Ishikawa (cell line): ENCODE results near the gene RPS23.

ENCODE experiments used
- CEBPB ChIP-seq: IDR thresholded peaks from 2 replicates; pipeline ENCODE4 v1.6.1; 2012
- EP300 ChIP-seq: IDR thresholded peaks from 2 replicates; pipeline ENCODE4 v1.6.1; 2012; ENCODE audit warnings: borderline replicate concordance
- FOXM1 ChIP-seq: IDR thresholded peaks from 2 replicates; pipeline ENCODE4 v1.6.1; 2012; ENCODE audit warnings: low read depth, borderline replicate concordance
- NFIC ChIP-seq: IDR thresholded peaks from 2 replicates; pipeline ENCODE4 v1.6.1; 2012
- RAD21 ChIP-seq: IDR thresholded peaks from 2 replicates; pipeline ENCODE4 v1.6.1; 2012; ENCODE audit warnings: low read depth
- TAF1 ChIP-seq: IDR thresholded peaks from 2 replicates; pipeline ENCODE4 v1.6.1; 2012; ENCODE audit warnings: low read depth, mild to moderate bottlenecking
- TCF12 ChIP-seq: IDR thresholded peaks from 2 replicates; pipeline ENCODE4 v1.6.1; 2012; ENCODE audit warnings: low read depth
- TEAD4 ChIP-seq: IDR thresholded peaks from 2 replicates; pipeline ENCODE4 v1.6.1; 2012
- YY1 ChIP-seq: IDR thresholded peaks from 2 replicates; pipeline ENCODE4 v1.6.1; 2012; ENCODE audit warnings: low read depth
- ZBTB7A ChIP-seq: IDR thresholded peaks from 2 replicates; pipeline ENCODE4 v1.6.1; 2012; ENCODE audit warnings: low read depth
- TF ChIP-seq, protein P1 (sequence below): IDR thresholded peaks from 2 replicates; pipeline ENCODE4 v1.6.1; 2012; ENCODE audit warnings: low read depth, mild to moderate bottlenecking
- TF ChIP-seq, protein P2 (sequence below): IDR thresholded peaks from 2 replicates; pipeline ENCODE4 v1.6.1; 2012
- TF ChIP-seq, protein P3 (sequence below): IDR thresholded peaks from 2 replicates; pipeline ENCODE4 v1.6.1; 2012

DNA sequence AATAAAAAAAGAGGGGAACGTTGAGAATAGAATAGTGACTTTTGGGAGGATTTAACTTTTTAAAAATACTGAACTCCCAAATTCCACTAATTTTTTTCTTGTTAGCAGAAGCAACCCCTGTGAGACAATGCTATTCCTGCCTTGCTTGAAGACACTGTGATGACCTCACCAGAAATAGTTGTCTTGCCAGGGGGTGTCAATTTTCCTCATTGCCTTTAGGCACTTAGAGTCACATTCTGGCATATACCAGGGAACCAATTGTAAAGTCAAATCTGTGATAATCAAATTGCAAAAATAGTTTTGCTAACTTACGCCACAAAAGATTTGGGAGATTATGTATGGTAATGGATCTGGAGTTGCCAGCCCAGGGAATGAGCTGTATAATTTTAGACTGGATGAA lies 42.8 kb upstream of the RPS23 start:
- TF ChIP-seq TEAD4 = no peak
- TF ChIP-seq EP300 = no peak
- no peak for TF ChIP-seq RAD21
- TF ChIP-seq, protein P1, sequence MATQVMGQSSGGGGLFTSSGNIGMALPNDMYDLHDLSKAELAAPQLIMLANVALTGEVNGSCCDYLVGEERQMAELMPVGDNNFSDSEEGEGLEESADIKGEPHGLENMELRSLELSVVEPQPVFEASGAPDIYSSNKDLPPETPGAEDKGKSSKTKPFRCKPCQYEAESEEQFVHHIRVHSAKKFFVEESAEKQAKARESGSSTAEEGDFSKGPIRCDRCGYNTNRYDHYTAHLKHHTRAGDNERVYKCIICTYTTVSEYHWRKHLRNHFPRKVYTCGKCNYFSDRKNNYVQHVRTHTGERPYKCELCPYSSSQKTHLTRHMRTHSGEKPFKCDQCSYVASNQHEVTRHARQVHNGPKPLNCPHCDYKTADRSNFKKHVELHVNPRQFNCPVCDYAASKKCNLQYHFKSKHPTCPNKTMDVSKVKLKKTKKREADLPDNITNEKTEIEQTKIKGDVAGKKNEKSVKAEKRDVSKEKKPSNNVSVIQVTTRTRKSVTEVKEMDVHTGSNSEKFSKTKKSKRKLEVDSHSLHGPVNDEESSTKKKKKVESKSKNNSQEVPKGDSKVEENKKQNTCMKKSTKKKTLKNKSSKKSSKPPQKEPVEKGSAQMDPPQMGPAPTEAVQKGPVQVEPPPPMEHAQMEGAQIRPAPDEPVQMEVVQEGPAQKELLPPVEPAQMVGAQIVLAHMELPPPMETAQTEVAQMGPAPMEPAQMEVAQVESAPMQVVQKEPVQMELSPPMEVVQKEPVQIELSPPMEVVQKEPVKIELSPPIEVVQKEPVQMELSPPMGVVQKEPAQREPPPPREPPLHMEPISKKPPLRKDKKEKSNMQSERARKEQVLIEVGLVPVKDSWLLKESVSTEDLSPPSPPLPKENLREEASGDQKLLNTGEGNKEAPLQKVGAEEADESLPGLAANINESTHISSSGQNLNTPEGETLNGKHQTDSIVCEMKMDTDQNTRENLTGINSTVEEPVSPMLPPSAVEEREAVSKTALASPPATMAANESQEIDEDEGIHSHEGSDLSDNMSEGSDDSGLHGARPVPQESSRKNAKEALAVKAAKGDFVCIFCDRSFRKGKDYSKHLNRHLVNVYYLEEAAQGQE = no peak
- TF ChIP-seq CEBPB = no peak
- TF ChIP-seq NFIC = no peak
- no peak for TF ChIP-seq TAF1
- no peak for TF ChIP-seq YY1
- TF ChIP-seq, protein P2, sequence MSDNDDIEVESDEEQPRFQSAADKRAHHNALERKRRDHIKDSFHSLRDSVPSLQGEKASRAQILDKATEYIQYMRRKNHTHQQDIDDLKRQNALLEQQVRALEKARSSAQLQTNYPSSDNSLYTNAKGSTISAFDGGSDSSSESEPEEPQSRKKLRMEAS = no peak
- TF ChIP-seq, protein P3, sequence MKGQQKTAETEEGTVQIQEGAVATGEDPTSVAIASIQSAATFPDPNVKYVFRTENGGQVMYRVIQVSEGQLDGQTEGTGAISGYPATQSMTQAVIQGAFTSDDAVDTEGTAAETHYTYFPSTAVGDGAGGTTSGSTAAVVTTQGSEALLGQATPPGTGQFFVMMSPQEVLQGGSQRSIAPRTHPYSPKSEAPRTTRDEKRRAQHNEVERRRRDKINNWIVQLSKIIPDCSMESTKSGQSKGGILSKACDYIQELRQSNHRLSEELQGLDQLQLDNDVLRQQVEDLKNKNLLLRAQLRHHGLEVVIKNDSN = no peak
- no peak for TF ChIP-seq FOXM1
- no peak for TF ChIP-seq ZBTB7A
- TF ChIP-seq TCF12 = no peak
